ENCODE measurements around the gene OOSP1. TPM values are rescaled to one million over a fixed set of nuclear protein-coding genes. Genes with fewer than 3 reads are reported as not detected.

Gene OOSP1
- total and polyA plus RNA-seq, 2 experiments from 2014 or later, result not detected

DNA sequence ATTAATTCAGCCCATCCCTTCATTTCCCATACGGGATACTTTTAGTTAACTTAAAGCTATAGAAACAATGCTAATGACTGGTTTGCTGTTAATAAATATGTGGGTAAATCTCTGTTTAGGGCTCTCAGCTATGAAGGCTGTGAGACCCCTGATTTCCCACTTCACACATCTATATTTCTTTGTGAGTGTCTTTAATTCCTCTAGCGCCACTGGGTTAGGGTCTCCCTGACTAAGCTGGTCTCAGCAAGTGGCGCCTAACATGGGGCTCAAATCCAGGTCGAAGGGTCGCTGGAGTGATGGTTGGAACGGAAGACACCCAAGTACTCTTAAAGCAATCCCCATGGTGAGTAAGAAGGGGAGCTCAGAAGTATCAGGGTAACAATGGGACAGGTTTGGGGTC is 14.4 kb upstream of the OOSP1 start:
- no peak for ATAC-seq
- TF ChIP-seq JUNB (IDR thresholded peaks at IDR 0.05; ENCODE audit: unreplicated experiment), result no peak
- TF ChIP-seq, protein P1, sequence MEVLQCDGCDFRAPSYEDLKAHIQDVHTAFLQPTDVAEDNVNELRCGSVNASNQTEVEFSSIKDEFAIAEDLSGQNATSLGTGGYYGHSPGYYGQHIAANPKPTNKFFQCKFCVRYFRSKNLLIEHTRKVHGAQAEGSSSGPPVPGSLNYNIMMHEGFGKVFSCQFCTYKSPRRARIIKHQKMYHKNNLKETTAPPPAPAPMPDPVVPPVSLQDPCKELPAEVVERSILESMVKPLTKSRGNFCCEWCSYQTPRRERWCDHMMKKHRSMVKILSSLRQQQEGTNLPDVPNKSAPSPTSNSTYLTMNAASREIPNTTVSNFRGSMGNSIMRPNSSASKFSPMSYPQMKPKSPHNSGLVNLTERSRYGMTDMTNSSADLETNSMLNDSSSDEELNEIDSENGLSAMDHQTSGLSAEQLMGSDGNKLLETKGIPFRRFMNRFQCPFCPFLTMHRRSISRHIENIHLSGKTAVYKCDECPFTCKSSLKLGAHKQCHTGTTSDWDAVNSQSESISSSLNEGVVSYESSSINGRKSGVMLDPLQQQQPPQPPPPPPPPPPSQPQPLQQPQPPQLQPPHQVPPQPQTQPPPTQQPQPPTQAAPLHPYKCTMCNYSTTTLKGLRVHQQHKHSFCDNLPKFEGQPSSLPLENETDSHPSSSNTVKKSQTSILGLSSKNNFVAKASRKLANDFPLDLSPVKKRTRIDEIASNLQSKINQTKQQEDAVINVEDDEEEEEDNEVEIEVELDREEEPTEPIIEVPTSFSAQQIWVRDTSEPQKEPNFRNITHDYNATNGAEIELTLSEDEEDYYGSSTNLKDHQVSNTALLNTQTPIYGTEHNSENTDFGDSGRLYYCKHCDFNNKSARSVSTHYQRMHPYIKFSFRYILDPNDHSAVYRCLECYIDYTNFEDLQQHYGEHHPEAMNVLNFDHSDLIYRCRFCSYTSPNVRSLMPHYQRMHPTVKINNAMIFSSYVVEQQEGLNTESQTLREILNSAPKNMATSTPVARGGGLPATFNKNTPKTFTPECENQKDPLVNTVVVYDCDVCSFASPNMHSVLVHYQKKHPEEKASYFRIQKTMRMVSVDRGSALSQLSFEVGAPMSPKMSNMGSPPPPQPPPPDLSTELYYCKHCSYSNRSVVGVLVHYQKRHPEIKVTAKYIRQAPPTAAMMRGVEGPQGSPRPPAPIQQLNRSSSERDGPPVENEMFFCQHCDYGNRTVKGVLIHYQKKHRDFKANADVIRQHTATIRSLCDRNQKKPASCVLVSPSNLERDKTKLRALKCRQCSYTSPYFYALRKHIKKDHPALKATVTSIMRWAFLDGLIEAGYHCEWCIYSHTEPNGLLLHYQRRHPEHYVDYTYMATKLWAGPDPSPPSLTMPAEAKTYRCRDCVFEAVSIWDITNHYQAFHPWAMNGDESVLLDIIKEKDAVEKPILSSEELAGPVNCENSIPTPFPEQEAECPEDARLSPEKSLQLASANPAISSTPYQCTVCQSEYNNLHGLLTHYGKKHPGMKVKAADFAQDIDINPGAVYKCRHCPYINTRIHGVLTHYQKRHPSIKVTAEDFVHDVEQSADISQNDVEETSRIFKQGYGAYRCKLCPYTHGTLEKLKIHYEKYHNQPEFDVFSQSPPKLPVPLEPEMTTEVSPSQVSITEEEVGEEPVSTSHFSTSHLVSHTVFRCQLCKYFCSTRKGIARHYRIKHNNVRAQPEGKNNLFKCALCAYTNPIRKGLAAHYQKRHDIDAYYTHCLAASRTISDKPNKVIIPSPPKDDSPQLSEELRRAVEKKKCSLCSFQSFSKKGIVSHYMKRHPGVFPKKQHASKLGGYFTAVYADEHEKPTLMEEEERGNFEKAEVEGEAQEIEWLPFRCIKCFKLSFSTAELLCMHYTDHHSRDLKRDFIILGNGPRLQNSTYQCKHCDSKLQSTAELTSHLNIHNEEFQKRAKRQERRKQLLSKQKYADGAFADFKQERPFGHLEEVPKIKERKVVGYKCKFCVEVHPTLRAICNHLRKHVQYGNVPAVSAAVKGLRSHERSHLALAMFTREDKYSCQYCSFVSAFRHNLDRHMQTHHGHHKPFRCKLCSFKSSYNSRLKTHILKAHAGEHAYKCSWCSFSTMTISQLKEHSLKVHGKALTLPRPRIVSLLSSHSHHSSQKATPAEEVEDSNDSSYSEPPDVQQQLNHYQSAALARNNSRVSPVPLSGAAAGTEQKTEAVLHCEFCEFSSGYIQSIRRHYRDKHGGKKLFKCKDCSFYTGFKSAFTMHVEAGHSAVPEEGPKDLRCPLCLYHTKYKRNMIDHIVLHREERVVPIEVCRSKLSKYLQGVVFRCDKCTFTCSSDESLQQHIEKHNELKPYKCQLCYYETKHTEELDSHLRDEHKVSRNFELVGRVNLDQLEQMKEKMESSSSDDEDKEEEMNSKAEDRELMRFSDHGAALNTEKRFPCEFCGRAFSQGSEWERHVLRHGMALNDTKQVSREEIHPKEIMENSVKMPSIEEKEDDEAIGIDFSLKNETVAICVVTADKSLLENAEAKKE (CRISPR knock-in tag; IDR thresholded peaks at IDR 0.05), result no peak
- Histone ChIP-seq H4K20me1 (replicated peaks; ENCODE audit: insufficient read depth) (no peaks in the 10 kb centered on the region), H2AFZ (no peak overlapping the region), H3K4me3 (no peak overlapping the region), H3K27ac (ENCODE audit: low read depth) (no peak overlapping the region), H3K4me1 (ENCODE audit: insufficient read depth) (no peaks in the 10 kb centered on the region), H3F3A (replicated peaks; ENCODE audit: low read depth) (no peaks in the 10 kb centered on the region; the same call in 1 of the 2 replicates), H3K4me2 (no peak overlapping the region), H3K79me2 (replicated peaks; ENCODE audit: insufficient read depth) (no peaks in the 10 kb centered on the region), H3K27me3 (ENCODE audit: insufficient read depth) (no peaks in the 10 kb centered on the region), H3K36me3 (ENCODE audit: insufficient read depth) (peaks cover 19% of the 10 kb centered on the region; the same call in 1 of the 2 replicates), H3K9me2 (ENCODE audit: insufficient read depth) (no peaks in the 10 kb centered on the region)
- no peaks in the 10 kb centered on the region for H3K4me1 Mint-ChIP-seq
- H3K36me3 Mint-ChIP-seq (ENCODE audit: low read depth), result peaks cover 52% of the 10 kb centered on the region
- no peak overlapping the region for H3K27ac Mint-ChIP-seq
- H3K4me3 Mint-ChIP-seq, result no peak overlapping the region
- H3K27me3 Mint-ChIP-seq (ENCODE audit: insufficient read depth, low read depth, poor library complexity), result no peaks in the 10 kb centered on the region
- H3K9me3 Mint-ChIP-seq, result peaks cover 67% of the 10 kb centered on the region
- peak; percentile 47 for DNase-seq (ENCODE audit: low spot score)

DNA sequence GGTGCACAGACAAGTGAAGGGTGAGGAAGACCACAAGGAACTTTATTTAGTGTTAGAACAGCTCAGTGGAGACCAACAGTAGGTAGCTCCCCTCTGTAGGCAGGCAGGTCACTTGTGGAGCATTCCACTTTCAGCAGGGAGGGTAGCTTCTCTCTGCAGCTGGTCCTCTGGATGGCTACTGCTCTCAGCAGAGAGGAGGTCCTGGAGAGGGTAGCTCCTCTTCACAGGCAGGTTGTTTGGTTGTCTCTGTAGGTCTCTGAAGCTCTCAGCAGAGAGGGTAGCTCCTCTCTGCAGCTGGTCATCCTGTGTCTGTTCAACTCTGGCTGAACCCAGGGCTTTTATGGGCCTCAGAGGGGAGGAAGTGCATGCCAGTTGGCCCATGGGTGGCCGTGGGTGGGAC is 6.5 kb upstream of the OOSP1 start:
- no peak overlapping the region for H3K4me3 Mint-ChIP-seq
- no peaks in the 10 kb centered on the region for H3K4me1 Mint-ChIP-seq
- H3K9me3 Mint-ChIP-seq, result peaks cover 47% of the 10 kb centered on the region
- no peak for TF ChIP-seq EZH2 (IDR thresholded peaks at IDR 0.05; ENCODE audit: low read depth, unreplicated experiment)
- TF ChIP-seq NANOG (IDR thresholded peaks at IDR 0.05; ENCODE audit: borderline replicate concordance), result no peak
- TF ChIP-seq, protein P2, sequence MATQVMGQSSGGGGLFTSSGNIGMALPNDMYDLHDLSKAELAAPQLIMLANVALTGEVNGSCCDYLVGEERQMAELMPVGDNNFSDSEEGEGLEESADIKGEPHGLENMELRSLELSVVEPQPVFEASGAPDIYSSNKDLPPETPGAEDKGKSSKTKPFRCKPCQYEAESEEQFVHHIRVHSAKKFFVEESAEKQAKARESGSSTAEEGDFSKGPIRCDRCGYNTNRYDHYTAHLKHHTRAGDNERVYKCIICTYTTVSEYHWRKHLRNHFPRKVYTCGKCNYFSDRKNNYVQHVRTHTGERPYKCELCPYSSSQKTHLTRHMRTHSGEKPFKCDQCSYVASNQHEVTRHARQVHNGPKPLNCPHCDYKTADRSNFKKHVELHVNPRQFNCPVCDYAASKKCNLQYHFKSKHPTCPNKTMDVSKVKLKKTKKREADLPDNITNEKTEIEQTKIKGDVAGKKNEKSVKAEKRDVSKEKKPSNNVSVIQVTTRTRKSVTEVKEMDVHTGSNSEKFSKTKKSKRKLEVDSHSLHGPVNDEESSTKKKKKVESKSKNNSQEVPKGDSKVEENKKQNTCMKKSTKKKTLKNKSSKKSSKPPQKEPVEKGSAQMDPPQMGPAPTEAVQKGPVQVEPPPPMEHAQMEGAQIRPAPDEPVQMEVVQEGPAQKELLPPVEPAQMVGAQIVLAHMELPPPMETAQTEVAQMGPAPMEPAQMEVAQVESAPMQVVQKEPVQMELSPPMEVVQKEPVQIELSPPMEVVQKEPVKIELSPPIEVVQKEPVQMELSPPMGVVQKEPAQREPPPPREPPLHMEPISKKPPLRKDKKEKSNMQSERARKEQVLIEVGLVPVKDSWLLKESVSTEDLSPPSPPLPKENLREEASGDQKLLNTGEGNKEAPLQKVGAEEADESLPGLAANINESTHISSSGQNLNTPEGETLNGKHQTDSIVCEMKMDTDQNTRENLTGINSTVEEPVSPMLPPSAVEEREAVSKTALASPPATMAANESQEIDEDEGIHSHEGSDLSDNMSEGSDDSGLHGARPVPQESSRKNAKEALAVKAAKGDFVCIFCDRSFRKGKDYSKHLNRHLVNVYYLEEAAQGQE (IDR thresholded peaks at IDR 0.05; ENCODE audit: unreplicated experiment), result no peak
- no peak for TF ChIP-seq ZNF331 (CRISPR knock-in tag; IDR thresholded peaks at IDR 0.05; ENCODE audit: low read depth)
- no peak for TF ChIP-seq EZH2phosphoT487 (IDR thresholded peaks at IDR 0.05; ENCODE audit: unreplicated experiment)
- no peak for TF ChIP-seq JUNB (IDR thresholded peaks at IDR 0.05; ENCODE audit: unreplicated experiment)
- TF ChIP-seq STAT1 (IDR thresholded peaks at IDR 0.05; ENCODE audit: unreplicated experiment), result no peak
- TF ChIP-seq CREB1 (CRISPR knock-in tag; IDR thresholded peaks at IDR 0.05; ENCODE audit: low read depth), result no peak
- no peak for TF ChIP-seq POLR2AphosphoS5 (IDR thresholded peaks at IDR 0.05; ENCODE audit: low read depth)

More for the DNA sequence above, 6.5 kb upstream of the OOSP1 start:
- peaks cover 8% of the 10 kb centered on the region; the same call in 1 of the 2 replicates for H3K36me3 ChIP-seq (ENCODE audit: insufficient read depth)
- H2AFZ ChIP-seq, result no peak overlapping the region
- no peaks in the 10 kb centered on the region for H3K27me3 ChIP-seq (ENCODE audit: insufficient read depth)
- H3K9me2 ChIP-seq (ENCODE audit: insufficient read depth), result no peaks in the 10 kb centered on the region
- no peak overlapping the region for H3K4me3 ChIP-seq
- H3K36me3 Mint-ChIP-seq (ENCODE audit: low read depth), result peaks cover 38% of the 10 kb centered on the region
- H3K79me2 ChIP-seq (replicated peaks; ENCODE audit: insufficient read depth), result no peaks in the 10 kb centered on the region
- no peak overlapping the region for H3K27ac ChIP-seq (ENCODE audit: low read depth)
- peaks cover 3% of the 10 kb centered on the region for H3K27me3 Mint-ChIP-seq (ENCODE audit: insufficient read depth, low read depth, poor library complexity)
- DNase-seq (ENCODE audit: low spot score), result no peak
- H3K27ac Mint-ChIP-seq, result no peak overlapping the region
- no peaks in the 10 kb centered on the region for H4K20me1 ChIP-seq (replicated peaks; ENCODE audit: insufficient read depth)
- no peak for ATAC-seq
- no peaks in the 10 kb centered on the region for H3F3A ChIP-seq (replicated peaks; ENCODE audit: low read depth)
- no peak overlapping the region for H3K4me2 ChIP-seq
- H3K4me1 ChIP-seq (ENCODE audit: insufficient read depth), result no peaks in the 10 kb centered on the region
